K562 (cell line): ENCODE measurements around the gene SVIL. TPM values are rescaled to one million over a fixed set of nuclear protein-coding genes. Genes with fewer than 3 reads are reported as not detected.

Experiments
- ATAC-seq: fragments of 200-7000 bp; cut with Tn5 transposase; 3 replicates; pipeline ENCODE4 v1.9.1; 2020; ENCODE audit warnings: moderate library complexity
- BruUV-seq: library from RNA; stranded (reverse); fragments of 400-500 nt; replicated peaks from 2 replicates; lab custom pipeline; 2021; lab: Mats Ljungman, UMichigan
- CTCF ChIA-PET: fragments of 300-600 bp; formaldehyde crosslinking; extraction: SDS; loops from one replicate; lab custom pipeline; 2021; ENCODE audit warnings: low intra/inter-chr PET ratio; lab: Yijun Ruan, JAX
- POLR2A ChIA-PET: fragments of 300-600, 350-650 bp; sonication (Branson Sonifier 250); formaldehyde crosslinking; extraction: SDS; loops from one replicate; lab custom pipeline; 2021; ENCODE audit warnings: antibody characterized with exemption, inconsistent platforms; lab: Yijun Ruan, JAX
- DNase-seq, 4 experiments: peaks; one replicate each; pipeline versions ENCODE4 v3.0.0 to v3.0.0-alpha.2; 2011 to 2018; ENCODE audit warnings: low spot score in 3 of 4, mixed read lengths in 3 of 4; ENCODE audit errors: extremely low read depth in 1 of 4
- FAIRE-seq: peaks from 2 replicates; lab custom pipeline; 2011; peaks lifted over from hg19 to GRCh38; lab: Jason Lieb, UNC
- H2AFZ ChIP-seq: 2 replicates; pipeline ENCODE4 v1.6.0; 2011; ENCODE audit warnings: low read depth, low read length, control low read depth, inconsistent platforms
- H3K27ac ChIP-seq: fragments of 200-600 bp; 3 replicates; pipeline ENCODE4 v1.8.0; 2011; ENCODE audit warnings: low read depth, mild to moderate bottlenecking, control low read depth, inconsistent platforms, low read length, moderate library complexity, mixed read lengths; ENCODE audit errors: extremely low read depth
- H3K27me3 ChIP-seq, 2 experiments: fragments of 300-600 bp in 1 of 2; 2 replicates in 1 of 2; 3 replicates in 1 of 2; pipeline versions ENCODE4 v1.6.0 to v1.8.0; 2011; ENCODE audit warnings: inconsistent platforms in 2 of 2, low read length in 2 of 2, mild to moderate bottlenecking in 1 of 2, mixed read lengths in 1 of 2, moderate library complexity in 1 of 2; ENCODE audit not compliant: control insufficient read depth in 2 of 2, insufficient read depth in 2 of 2
- H3K36me3 ChIP-seq: fragments of 300-600 bp; 3 replicates; pipeline ENCODE4 v1.8.0; 2011; ENCODE audit warnings: mild to moderate bottlenecking, low read length, inconsistent platforms; ENCODE audit not compliant: control insufficient read depth, insufficient read depth
- H3K4me1 ChIP-seq, 2 experiments: fragments of 200-600 bp in 1 of 2; replicated peaks in 1 of 2; 2 replicates in 1 of 2; 3 replicates in 1 of 2; pipeline versions ENCODE4 v1.5.1 to v1.8.0; 2011; ENCODE audit warnings: inconsistent platforms in 2 of 2, low read length in 2 of 2, mild to moderate bottlenecking in 1 of 2, mixed read lengths in 1 of 2, moderate library complexity in 1 of 2; ENCODE audit not compliant: control insufficient read depth in 2 of 2, insufficient read depth in 2 of 2
- H3K4me2 ChIP-seq: 2 replicates; pipeline ENCODE4 v1.6.1; 2011; ENCODE audit warnings: low read length, control low read depth, inconsistent platforms, mixed read lengths; ENCODE audit not compliant: insufficient read depth
- H3K4me3 ChIP-seq: fragments of 200-600 bp; sonication (generic), shearing (Covaris generic); 2 replicates; pipeline ENCODE4 v1.5.1; 2016; ENCODE audit warnings: control low read depth, inconsistent platforms
- H3K79me2 ChIP-seq: fragments of 200-600 bp; 3 replicates; pipeline ENCODE4 v1.8.0; 2011; ENCODE audit warnings: low read length, inconsistent platforms; ENCODE audit not compliant: control insufficient read depth, insufficient read depth
- H3K9ac ChIP-seq, 2 experiments: 2 replicates each; pipeline versions ENCODE4 v1.6.0 to v1.6.1; 2011; ENCODE audit warnings: low read depth in 2 of 2, low read length in 2 of 2, control low read depth in 1 of 2, inconsistent platforms in 1 of 2, mild to moderate bottlenecking in 1 of 2, mixed read lengths in 1 of 2; ENCODE audit not compliant: insufficient read depth in 1 of 2
- H3K9me1 ChIP-seq: one replicate; pipeline ENCODE4 v1.6.0; 2011; ENCODE audit warnings: inconsistent platforms, mild to moderate bottlenecking, low read length, moderate library complexity; ENCODE audit not compliant: control insufficient read depth, insufficient read depth
- H3K9me3 ChIP-seq: replicated peaks from 2 replicates; pipeline ENCODE4 v1.5.1; 2011; ENCODE audit warnings: low read depth, low read length, inconsistent platforms; ENCODE audit not compliant: control insufficient read depth, insufficient read depth
- H4K20me1 ChIP-seq: replicated peaks from 2 replicates; pipeline ENCODE4 v1.6.1; 2011; ENCODE audit warnings: low read length, inconsistent platforms, mixed read lengths; ENCODE audit not compliant: control insufficient read depth, insufficient read depth
- ATF1 ChIP-seq, 2 experiments: fragments of 450-650 bp in 1 of 2; IDR thresholded peaks; 2 replicates each; pipeline ENCODE4 v1.6.1; 2016; ENCODE audit warnings: missing compliant biosample characterization in 1 of 2, missing genetic modification characterization in 1 of 2
- BDP1 ChIP-seq: IDR thresholded peaks from 3 replicates; pipeline ENCODE4 v1.6.1; 2011; ENCODE audit not compliant: insufficient read length, insufficient read depth
- MTA3 ChIP-seq: fragments of 450-650 bp; formaldehyde crosslinking; IDR thresholded peaks from 2 replicates; pipeline ENCODE4 v1.6.1; 2017; ENCODE audit warnings: mild to moderate bottlenecking, borderline replicate concordance
- RBFOX2 ChIP-seq: fragments of 200-400 bp; formaldehyde crosslinking; IDR thresholded peaks from 2 replicates; pipeline ENCODE4 v1.6.1; 2017; ENCODE audit warnings: low read depth, mild to moderate bottlenecking, low read length, moderate library complexity
- STAG1 ChIP-seq: sonication (generic); formaldehyde crosslinking; IDR thresholded peaks from 2 replicates; pipeline ENCODE4 v1.5.0; 2020; ENCODE audit warnings: missing genetic modification reagents, borderline replicate concordance
- ZNF282 ChIP-seq: sonication (generic); formaldehyde crosslinking; IDR thresholded peaks from 2 replicates; pipeline ENCODE4 v1.8.1; 2023; ENCODE audit warnings: missing genetic modification reagents
- ZNF311 ChIP-seq: fragments of 250-450 bp; sonication (Bioruptor Pico); IDR thresholded peaks from 2 replicates; pipeline ENCODE4 v1.4.0; 2020; ENCODE audit warnings: mild to moderate bottlenecking, moderate library complexity
- ZNF347 ChIP-seq: fragments of 450-650 bp; formaldehyde crosslinking; IDR thresholded peaks from 2 replicates; pipeline ENCODE4 v1.4.0; 2020; ENCODE audit warnings: low read depth, mild to moderate bottlenecking, moderate library complexity
- ZNF77 ChIP-seq: fragments of 250-450 bp; sonication (Bioruptor Pico); IDR thresholded peaks from 2 replicates; pipeline ENCODE4 v1.5.0; 2020
- WGBS: fragments of 100-300 bp; shearing (Covaris generic); methylation state at CpG from one replicate; pipeline ENCODE4 v1.1.6; 2016; ENCODE audit warnings: low coverage, mixed read lengths; ENCODE audit not compliant: insufficient coverage; ENCODE audit errors: missing lambda C conversion rate; 5-methylcytosine and 5-hydroxymethylcytosine counted together
- in situ Hi-C: fragments of 300-500 bp; cut with MboI; formaldehyde crosslinking; loops from 4 replicates; pipeline ENCODE4 v1.15.0; 2018; ENCODE audit warnings: inconsistent platforms, mixed read lengths
- intact Hi-C: fragments of 100-400 bp; cut with micrococcal nuclease; formaldehyde crosslinking; loops from 2 replicates; pipeline ENCODE4 v1.14.2; 2022
- polyA plus RNA-seq, 8 experiments: library from polyadenylated mRNA; depleted of rRNA in 4 of 8; stranded (reverse) in 5 of 8; unstranded in 3 of 8; fragments of >200 nt; fragmentation: Nextera tagmentation in 2 of 8; fragmentation: Illumina TruSeq in 1 of 8; extraction: Ambion mirVana in 2 of 8; extraction: Trizol in 1 of 8; gene quantifications; 2 replicates each; pipeline versions ENCODE4 v1.2.1 to v1.2.3, GENCODE V29; 2011 to 2014; ENCODE audit warnings: inconsistent platforms in 1 of 8, missing spikeins in 1 of 8
- total RNA-seq, 7 experiments: library from RNA; depleted of rRNA in 6 of 7; stranded (reverse); fragments of >200 nt in 6 of 7; fragmentation: Illumina TruSeq in 2 of 7; extraction: Trizol in 2 of 7; gene quantifications; 2 replicates each; pipeline versions ENCODE4 v1.2.1 to v1.2.3, GENCODE V29; 2011 to 2021; ENCODE audit warnings: low replicate concordance in 1 of 7
- TF ChIP-seq, protein P1 (sequence below): fragments of 250-450 bp; sonication (Bioruptor Pico); IDR thresholded peaks from 2 replicates; pipeline ENCODE4 v1.5.0; 2021
- TF ChIP-seq, protein P2 (sequence below): fragments of 200-800 bp; sonication (Bioruptor generic); IDR thresholded peaks from 2 replicates; pipeline ENCODE4 v1.6.1; 2017; ENCODE audit warnings: missing genetic modification characterization, missing compliant biosample characterization
- TF ChIP-seq, protein P3 (sequence below): fragments of 450-650 bp; formaldehyde crosslinking; IDR thresholded peaks from 2 replicates; pipeline ENCODE4 v1.4.0; 2020; ENCODE audit warnings: mild to moderate bottlenecking, moderate library complexity

SVIL gene
- total and polyA plus RNA-seq, 9 of the 15 experiments (the other 6 are each of a cell fraction or from before 2014, with no cell fraction given): under 0.01 to 0.18 (median 0.05) TPM; not detected in 3

DNA sequence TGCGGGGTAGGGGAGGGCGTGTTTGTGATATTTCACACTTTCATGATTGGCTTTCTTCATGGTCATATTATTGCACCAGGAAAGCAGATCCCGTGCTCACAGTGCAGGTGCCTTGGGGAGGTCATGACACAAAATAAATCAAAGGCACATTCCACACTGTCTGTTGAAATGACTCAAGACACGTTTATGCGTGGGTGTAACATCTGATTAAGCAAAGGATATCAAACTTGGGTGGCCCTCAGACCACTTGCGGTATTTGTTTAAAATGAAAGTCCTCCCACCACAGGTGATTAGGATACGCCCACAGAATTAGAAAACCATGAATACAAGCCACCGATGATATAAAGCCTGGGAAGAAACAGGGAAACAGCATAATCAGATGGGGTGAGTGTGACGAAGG lies 51.1 kb downstream of the SVIL start:
- Histone ChIP-seq H3K9ac (no peak overlapping the region), H3K4me1 (no peaks in the 10 kb centered on the region), H3K4me3 (no peak overlapping the region), H3K9me1 (no peaks in the 10 kb centered on the region), H3K36me3 (no peaks in the 10 kb centered on the region), H2AFZ (no peak overlapping the region), H3K4me2 (no peak overlapping the region), H3K27ac (no peak overlapping the region), H3K27me3 (peaks cover 2 to 41% of the 10 kb centered on the region in 2 experiments; a peak in 4 of 5 replicates), H3K79me2 (no peaks in the 10 kb centered on the region), H4K20me1 (no peaks in the 10 kb centered on the region), H3K9me3 (no peaks in the 10 kb centered on the region)
- ChIA-PET POLR2A (no interaction called here), CTCF (no interaction called here)
- FAIRE-seq: no peak
- intact Hi-C loops (no loop called here), in situ Hi-C loops (no loop called here)
- WGBS: 0% methylated on average over 9 of the region's 9 CpGs
- DNase-seq: no peak
- no TSS peak for BruUV-seq
- ATAC-seq: no peak
- TF ChIP-seq ZNF77 (CRISPR knock-in tag) (no peak), ATF1 (CRISPR knock-in tag; IDR thresholded peaks at IDR 0.05) (no peak), ATF1 (tag; IDR thresholded peaks at IDR 0.05) (no peak), ZNF311 (CRISPR knock-in tag) (no peak), STAG1 (CRISPR knock-in tag) (no peak), RBFOX2 (no peak), BDP1 (no peak), MTA3 (no peak), ZNF282 (CRISPR knock-in tag) (no peak), ZNF347 (CRISPR knock-in tag) (no peak)
- TF ChIP-seq, protein P1, sequence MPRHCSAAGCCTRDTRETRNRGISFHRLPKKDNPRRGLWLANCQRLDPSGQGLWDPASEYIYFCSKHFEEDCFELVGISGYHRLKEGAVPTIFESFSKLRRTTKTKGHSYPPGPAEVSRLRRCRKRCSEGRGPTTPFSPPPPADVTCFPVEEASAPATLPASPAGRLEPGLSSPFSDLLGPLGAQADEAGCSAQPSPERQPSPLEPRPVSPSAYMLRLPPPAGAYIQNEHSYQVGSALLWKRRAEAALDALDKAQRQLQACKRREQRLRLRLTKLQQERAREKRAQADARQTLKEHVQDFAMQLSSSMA (CRISPR knock-in tag): no peak
- TF ChIP-seq, protein P2, sequence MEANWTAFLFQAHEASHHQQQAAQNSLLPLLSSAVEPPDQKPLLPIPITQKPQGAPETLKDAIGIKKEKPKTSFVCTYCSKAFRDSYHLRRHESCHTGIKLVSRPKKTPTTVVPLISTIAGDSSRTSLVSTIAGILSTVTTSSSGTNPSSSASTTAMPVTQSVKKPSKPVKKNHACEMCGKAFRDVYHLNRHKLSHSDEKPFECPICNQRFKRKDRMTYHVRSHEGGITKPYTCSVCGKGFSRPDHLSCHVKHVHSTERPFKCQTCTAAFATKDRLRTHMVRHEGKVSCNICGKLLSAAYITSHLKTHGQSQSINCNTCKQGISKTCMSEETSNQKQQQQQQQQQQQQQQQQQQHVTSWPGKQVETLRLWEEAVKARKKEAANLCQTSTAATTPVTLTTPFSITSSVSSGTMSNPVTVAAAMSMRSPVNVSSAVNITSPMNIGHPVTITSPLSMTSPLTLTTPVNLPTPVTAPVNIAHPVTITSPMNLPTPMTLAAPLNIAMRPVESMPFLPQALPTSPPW (CRISPR knock-in tag): no peak
- TF ChIP-seq, protein P3, sequence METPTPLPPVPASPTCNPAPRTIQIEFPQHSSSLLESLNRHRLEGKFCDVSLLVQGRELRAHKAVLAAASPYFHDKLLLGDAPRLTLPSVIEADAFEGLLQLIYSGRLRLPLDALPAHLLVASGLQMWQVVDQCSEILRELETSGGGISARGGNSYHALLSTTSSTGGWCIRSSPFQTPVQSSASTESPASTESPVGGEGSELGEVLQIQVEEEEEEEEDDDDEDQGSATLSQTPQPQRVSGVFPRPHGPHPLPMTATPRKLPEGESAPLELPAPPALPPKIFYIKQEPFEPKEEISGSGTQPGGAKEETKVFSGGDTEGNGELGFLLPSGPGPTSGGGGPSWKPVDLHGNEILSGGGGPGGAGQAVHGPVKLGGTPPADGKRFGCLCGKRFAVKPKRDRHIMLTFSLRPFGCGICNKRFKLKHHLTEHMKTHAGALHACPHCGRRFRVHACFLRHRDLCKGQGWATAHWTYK (CRISPR knock-in tag): no peak
